HG03280 (cell line): ENCODE measurements around the gene SLC30A4.
"Not testable (repeated sequence)": the region's sequence is repeated elsewhere in the genome, so short reads cannot be mapped to it uniquely, and the experiment has no call there.

ENCODE experiments used
- ATAC-seq: cut with Tn5 transposase; IDR thresholded peaks from one replicate; pipeline ENCODE4 v1.9.1; 2021; ENCODE audit warnings: mild to moderate bottlenecking, moderate library complexity; ENCODE audit not compliant: unreplicated experiment

Gene SLC30A4, protein sequence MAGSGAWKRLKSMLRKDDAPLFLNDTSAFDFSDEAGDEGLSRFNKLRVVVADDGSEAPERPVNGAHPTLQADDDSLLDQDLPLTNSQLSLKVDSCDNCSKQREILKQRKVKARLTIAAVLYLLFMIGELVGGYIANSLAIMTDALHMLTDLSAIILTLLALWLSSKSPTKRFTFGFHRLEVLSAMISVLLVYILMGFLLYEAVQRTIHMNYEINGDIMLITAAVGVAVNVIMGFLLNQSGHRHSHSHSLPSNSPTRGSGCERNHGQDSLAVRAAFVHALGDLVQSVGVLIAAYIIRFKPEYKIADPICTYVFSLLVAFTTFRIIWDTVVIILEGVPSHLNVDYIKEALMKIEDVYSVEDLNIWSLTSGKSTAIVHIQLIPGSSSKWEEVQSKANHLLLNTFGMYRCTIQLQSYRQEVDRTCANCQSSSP

DNA sequence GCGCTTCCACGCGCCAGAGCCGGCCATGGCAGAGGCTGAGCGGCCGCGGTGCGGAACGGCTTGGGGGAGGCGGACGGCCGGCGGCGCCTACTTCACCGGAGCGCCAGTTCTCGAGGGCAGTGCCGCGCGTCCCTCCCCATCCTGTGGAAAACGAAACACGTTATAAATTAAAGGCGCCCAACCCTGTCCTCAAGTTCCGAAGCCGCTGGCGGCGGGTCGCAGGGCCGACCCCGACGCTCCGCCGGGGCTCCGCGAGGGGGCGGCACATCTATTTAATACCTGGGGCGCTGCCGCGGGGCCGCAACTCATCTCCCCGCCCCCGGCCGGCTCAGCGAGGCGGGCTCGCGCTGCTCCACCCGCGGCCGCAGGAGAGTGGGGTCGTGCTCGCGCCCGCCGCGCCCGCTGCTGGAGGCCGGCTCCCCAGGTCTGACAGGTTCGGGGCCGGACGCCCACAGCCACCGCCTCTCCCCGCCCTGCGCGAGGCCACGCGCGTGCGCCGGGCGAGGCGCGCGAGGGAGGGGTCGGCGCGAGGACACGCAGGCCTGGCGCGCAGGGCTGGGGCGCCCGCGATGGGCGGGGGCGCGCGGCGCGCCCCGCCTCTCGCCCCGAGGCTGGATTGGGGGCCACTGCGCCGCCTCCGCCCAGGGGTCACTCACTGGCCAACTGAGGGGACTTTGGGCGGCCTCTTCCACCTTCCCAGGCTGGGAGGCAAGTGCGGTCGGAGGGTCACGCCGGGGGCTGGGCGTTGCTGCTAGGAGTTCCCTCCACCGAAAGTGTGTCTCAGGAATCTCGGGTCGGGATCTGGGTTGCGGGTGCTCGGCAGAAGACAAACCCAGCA, at the start of gene SLC30A4:
TSS of gene SLC30A4 (minus strand) at position 428 of the 838 bp plus-strand sequence. CDS start at position 27, 401 bp downstream.
- ATAC-seq: peak; percentile 65

DNA sequence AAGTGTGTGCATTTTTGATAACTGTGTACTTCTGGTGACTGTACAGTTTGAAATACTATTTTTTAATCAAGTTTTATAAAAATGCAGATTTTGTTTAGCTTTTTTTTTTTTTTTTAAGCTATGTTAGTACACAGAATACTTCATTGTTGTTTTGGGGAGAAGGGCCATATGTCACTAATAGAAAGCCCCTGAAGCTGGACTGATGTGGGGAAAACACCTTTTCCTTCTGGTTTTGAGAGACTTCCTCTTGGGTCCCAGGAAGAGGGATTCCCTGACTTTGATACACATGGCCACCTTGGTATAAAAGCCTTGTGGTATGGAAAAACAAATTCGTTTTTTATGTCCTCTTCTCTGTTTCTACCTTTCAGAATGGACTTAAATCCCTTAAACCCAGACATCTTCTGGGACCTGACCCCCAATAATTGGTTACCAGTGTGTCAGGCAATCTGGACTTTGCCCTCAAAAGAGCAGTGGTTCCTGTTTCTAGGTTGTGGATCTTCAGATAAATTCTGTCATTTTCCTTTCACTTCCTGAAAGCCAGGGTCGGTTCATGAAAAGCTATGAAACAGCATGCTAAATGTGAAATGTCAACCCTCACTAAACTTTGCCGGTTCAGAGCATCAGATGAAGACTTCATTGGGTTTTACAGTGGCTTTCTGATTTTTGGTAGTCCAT, 33.5 kb upstream of the SLC30A4 start:
- ATAC-seq: no peak

DNA sequence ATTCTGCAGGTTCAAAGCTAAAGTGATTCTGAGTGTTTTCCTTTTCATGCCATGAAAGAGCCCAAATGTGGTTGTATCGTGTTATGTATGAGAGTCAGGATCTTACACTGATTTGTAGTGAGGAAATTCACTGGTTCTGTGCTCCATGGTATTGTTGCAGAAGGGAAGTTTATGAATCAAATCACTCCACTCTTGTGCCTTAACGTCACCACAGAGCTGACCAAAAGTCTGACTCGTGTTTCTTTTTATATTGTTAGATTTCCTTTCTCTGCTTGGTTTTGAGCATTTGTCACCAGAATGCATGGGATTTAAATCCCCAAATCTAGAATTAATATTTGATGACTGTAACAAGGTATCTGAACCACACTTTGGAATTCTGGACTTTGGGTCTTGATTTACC, 29.1 kb upstream of the SLC30A4 start:
- ATAC-seq: no peak

DNA sequence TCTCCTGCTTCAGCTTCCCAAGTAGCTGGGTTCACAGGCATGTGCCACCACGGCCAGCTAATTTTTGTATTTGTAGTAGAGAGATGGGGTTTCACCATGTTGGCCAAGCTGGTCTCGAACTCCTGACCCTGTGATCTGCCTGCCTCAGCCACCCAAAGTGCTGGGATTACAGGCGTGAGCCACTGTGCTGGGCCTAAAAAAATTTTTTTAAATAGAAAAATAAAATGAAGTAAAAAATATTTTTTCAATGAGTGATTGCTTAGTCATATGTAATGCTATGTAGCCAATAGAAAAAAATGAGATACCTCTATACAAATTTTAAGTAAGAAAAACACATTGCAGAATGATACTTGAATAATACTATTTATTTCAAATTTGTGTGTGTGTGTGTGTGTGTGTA, 27.9 kb upstream of the SLC30A4 start:
- ATAC-seq: no peak

DNA sequence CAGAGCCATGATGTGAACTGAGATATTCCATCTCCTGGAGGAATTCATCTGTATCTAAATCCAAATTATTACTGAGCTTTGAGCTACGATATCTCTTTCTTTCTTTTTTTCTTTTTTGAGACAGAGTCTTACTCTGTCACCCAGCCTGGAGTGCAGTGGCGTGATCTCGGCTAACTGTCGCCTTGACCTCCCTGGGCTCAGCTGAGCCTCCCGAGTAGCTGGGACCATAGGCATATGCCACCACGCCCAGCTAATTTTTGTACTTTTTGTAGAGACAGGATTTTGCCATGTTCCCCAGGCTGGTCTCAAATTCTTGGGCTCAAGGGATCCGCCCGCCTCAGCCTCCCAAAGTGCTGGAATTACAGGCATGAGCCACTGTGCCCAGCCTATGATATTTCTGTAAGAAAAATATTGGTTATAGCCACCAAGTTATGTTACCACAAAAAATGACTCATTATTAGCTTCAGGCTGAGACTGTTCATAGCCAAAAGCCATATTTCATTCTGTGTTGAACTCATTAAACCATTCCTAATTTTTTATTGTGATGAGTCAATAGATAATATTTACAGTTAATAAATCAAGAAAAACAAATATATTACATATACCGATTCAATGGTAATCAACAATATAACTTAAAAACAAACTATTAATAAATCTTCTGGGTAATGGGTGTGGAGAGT, 27.1 kb upstream of the SLC30A4 start:
- no peak for ATAC-seq

DNA sequence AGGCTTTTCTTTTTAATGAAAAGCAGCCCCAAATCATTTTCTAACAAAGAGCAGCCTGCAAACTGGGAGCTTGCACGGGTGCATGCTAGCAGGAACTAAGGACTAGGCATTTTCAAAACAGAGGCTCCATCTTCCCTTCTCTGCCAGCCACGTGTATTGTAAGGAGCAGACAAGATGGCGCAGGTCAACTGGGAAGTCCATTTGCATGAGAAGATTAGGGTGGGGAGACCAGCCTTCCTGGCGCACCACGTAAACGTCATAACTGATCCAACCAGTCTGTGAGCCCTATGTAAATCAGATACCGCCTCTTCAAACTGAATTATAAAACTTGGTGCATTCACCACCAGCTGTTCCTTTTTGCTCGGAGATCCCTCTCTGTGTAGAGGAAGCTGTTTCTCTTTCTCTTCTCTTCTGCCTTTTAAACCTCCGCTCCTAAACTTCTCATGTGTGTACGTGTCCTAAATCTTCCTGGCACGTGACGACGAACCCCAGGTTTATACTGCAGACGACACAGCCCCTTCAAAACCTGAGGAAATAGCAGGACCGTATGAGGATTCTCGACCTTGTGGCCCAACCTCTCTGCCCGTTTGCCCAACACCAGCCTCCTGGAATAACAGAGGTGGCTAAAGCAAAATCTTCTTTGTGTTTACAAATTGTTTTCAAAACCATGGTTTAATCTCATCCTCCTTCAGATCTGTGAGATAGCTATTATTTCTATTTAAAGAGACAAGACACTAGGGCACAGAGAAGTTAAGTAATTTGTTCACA, 26.4 kb upstream of the SLC30A4 start:
- ATAC-seq: no peak

DNA sequence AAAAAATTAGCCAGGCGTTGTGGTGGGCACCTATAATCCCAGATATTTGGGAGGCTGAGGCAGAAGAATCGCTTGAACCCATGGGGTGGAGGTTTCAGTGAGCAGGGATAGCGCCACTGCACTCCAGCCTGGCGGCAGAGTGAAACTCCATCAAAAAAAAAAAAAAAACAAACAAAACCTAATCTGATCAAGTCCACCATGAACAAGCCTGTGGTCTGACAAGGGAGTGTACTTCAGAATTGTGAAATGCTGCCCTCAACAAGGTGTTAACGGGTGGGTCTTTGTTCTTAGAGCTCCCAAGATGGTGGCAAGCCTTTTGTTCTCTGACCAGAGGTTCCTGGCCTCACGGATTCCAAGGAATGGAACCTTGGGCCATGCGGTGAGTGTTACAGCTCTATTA, 24.2 kb upstream of the SLC30A4 start:
- no peak for ATAC-seq

DNA sequence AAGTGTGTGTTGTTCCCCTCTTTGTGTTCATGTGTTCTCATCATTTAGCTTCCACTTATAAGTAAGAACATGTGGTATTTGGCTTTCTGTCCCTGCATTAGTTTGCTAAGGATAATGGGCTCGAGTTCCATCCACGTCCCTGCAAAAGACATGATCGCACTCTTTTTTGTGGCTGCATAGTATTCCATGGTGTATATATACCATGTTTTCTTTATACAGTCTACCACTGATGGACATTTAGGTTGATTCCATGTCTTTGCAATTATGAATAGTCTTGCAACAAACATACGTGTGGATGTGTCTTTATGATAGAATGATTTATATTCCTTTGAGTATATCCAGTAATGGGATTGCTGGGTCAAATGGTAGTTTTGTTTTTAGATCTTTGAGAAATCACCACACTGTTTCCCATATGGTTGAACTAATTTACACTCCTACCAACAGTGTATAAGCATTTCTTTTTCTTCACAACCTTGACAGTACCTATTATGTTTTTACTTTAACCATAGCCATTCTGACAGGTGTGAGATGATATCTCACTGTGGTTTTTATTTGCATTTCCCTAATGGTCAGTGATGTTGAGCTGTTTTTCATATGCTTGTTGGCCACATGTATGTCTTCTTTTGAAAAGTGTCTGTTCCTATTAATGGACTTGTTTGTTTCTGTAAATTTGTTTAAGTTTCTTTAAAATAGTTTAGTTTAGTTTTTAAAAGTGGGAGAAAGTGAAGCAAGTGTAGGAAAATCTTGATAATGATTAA, 21.9 kb upstream of the SLC30A4 start:
- peak; percentile 65 for ATAC-seq

DNA sequence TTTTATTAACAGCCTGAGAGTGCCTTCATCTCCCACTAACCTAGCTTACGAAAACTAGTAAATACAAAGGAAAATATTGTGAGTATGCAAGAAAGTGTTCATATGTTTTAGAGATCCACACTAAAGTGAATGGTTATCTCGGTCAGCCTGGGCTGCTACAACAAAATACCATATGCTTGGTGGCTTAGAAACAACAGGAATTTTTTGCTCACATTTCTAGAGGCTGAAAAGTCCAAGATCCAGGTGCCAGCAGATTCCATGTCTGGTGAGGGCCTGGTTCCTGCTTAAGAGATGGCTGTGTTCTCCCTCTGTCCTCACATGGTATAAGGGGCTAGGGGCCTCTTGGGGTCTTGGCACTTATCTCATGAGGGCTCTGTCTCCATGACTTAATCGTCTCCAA, 20.5 kb upstream of the SLC30A4 start:
- no peak for ATAC-seq

DNA sequence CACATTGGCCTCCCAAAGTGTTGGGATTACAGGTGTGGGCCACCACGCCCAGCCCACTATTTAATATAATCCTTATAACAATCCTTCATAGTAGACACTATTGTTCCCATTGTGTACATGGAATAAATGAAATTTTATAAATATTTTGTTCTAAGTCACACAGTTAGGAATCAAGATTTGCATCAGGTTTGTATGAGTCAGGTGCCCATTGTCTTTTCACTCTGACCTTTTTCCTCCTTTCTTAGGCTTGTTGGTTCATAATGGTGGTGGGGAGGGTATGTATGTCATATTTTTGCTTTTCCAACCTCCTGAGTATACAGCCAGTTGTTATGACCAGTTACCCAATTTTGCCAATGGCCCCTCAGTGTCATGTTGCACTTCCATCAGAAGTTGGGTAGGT, 18.0 kb upstream of the SLC30A4 start:
- ATAC-seq: no peak

DNA sequence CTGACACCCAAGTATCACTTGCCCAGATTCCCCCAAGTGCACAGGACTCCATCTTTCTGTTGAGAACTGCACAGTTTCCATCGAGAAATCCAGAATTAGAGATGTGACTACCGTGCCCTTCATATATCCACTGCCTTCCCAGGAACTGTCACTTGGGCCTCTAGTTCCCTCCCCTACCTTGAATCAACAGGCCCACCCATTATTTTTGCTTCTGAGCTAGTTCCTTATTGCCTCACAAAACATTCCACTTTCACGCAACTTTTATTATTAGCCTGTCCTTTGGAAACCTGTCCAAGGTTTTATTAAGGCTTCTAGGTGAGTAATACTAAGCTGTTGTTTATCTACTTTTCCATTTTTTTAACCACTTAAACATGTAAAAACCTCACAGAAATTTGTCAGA, 17.1 kb upstream of the SLC30A4 start:
- ATAC-seq: no peak

DNA sequence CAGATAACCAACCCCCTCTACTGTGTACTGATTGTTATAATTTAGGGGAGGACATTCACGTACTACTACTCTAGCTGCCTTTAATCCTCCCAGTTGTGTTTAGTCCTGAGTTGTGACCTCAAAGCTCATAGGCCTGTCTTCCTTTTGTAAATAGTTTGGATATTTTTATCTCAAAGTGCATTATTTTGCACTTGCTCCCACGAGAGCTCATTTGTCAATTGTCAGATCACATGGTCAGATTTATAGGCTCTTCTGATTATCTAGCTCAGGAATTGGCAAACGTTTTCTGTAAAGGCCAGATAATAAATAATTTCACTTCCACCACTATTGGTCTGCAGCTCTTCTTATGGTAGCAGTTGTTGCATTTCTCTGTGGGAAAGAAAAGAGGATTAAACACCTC, 14.4 kb upstream of the SLC30A4 start:
- no peak for ATAC-seq

DNA sequence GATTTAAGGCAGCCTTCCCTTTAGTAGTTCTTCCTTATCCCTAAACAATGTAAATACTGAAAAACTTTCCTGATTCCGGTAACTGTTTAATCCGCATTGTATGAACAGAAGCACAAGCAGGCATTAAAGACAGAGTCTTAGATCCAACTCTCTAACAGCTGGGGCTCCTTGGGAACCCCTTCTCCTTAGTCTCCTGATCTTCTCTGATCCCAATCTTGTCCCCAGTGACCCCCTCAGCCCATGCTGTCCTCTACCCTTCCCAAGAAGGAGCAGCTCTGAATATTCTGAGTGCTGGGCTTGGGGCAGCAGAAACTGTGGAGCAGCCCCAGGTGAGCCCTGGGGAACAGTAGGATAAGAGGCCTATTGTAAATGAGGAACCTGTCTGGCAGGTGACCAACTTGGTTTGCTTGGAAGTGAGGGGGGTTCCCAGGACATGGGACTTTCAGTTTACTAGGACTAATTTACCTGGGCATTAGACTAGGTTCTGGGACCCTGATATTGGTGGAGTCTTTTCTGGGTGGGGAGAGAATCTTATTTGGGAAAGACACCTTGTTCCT, 13.0 kb upstream of the SLC30A4 start:
- no peak for ATAC-seq

DNA sequence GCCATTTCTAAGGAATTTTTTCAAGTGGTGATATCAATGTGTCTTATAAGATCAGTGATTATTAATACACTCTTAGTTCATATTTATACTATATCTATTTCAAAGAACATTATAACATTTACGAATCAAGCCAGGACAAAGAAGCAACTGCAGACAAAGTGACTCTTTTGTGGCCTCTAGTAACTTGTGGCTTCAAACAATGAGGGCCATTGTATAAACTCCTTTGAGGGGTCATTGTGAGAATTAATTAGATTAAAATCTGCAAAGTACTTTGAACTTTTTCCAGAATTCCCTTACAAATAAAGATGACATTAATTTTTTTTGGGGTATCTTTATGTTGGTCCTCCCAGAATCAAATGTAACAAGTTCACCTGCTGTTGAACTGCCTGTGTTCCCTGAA, 12.3 kb upstream of the SLC30A4 start:
- ATAC-seq: no peak

DNA sequence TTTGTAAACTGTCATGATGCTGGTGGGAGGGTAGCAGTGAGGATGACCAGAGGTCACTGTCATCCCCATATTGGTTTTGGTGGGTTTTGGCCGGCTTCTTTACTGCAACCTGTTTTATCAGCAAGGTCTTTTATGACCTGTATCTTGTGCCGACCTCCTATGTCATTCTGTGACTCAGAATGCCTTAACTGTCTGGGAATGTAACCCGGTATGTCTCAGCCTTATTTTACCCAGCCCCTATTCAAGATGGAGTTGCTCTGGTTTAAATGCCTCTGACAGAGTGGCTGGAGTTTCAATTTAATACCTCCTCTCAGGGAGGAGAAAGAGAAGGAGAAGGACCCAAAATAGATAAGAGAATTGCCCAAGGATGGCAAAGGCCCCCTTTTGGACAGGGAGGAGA, 10.3 kb upstream of the SLC30A4 start:
- ATAC-seq: not testable (repeated sequence)

DNA sequence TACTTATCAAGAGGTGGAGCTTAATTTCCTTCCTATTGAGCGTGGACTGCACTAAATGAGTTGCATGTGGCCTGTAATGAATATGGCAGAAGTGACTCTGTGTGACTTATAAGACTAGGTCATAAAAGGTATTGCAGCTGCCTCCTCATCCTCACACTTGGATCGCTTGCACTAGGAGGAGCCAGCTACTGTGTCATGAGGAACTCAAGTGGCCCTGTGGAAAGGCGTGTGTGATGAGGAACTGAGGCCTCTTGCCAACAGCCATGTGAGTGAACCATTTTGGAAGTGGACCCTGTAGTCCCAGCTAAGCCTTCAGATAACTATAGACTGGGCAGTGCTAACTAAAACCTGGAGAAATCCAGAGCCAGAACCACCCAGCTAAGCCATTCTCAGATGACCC, 7.1 kb upstream of the SLC30A4 start:
- no peak for ATAC-seq

DNA sequence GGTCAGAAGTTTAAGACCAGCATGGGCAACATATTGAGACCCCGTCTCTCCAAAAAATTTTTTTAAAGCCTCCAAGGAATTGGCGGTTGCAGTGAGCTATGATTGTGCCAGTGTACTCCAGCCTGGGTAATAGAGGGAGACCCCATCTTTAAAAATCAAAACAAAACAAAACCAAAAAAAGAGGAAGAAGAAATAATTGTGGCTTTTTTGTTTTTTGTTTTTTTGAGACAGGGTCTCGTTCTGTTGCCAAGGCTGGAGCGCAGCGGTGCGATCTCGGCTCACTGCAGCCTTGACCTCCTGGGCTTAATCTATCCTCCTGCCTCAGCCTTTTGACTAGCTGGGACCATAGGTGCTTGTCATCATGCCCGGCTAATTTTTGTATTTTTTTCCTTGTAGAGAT, 4.5 kb upstream of the SLC30A4 start:
- no peak for ATAC-seq

DNA sequence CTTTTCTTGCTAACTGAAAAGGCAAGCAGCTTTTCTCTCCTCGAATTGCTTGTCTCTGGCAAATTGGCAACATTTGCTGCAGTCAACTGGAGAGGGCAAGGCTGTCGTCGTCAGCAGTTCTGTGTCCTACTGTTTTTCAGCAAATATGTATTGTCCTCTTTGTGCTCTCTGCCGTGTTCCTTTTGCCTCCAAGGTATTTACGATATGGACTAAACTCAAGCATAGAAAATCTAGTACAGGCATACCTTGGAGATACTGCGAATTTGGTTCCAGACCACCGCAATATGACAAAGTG, 558 bp upstream of the SLC30A4 start:
- no peak for ATAC-seq

DNA sequence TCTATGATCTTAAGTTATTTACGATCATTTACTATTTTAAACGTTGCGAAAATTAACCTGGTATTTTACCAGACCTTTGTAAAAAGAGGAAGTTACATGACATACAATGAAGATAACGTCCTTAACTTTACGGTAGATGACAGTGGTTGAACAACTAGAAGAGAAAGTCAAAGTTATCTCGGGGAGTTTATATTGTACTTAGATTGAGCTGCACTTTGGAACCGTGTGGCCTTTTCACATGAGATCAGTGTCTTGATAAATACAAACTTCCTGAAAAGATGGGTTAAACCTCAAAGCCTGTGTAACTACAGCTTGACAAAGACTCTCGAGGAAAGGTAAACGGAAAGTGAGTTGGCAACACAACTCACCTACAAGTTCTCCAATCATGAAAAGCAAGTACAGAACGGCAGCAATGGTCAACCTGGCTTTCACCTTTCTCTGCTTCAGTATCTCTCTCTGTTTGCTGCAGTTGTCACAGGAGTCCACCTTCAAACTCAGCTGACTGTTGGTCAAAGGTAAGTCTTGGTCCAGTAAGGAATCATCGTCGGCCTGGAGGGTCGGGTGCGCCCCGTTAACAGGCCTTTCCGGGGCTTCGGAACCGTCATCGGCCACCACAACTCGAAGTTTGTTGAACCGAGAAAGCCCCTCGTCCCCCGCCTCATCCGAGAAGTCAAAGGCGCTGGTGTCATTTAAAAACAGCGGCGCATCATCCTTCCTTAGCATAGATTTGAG, 793 bp downstream of the SLC30A4 start:
- peak; percentile 9 for ATAC-seq
